A549 treated with RU486 at 1 μM for 4 hours (cell line): Measurements from ENCODE around the gene TCEAL4. TPM values are rescaled to one million over a fixed set of nuclear protein-coding genes. Genes with fewer than 3 reads are reported as not detected.

Experiments
- total RNA-seq: library from RNA; stranded (reverse); fragments of 200-300 nt; extraction: Qiagen RNA extraction; gene quantifications from 5 replicates; pipeline ENCODE4 v1.2.3, GENCODE V29; 2022; ENCODE audit warnings: low read depth

The TCEAL4 gene
- total RNA-seq = 109 to 166 TPM (median 116 TPM) in 5 replicates

DNA sequence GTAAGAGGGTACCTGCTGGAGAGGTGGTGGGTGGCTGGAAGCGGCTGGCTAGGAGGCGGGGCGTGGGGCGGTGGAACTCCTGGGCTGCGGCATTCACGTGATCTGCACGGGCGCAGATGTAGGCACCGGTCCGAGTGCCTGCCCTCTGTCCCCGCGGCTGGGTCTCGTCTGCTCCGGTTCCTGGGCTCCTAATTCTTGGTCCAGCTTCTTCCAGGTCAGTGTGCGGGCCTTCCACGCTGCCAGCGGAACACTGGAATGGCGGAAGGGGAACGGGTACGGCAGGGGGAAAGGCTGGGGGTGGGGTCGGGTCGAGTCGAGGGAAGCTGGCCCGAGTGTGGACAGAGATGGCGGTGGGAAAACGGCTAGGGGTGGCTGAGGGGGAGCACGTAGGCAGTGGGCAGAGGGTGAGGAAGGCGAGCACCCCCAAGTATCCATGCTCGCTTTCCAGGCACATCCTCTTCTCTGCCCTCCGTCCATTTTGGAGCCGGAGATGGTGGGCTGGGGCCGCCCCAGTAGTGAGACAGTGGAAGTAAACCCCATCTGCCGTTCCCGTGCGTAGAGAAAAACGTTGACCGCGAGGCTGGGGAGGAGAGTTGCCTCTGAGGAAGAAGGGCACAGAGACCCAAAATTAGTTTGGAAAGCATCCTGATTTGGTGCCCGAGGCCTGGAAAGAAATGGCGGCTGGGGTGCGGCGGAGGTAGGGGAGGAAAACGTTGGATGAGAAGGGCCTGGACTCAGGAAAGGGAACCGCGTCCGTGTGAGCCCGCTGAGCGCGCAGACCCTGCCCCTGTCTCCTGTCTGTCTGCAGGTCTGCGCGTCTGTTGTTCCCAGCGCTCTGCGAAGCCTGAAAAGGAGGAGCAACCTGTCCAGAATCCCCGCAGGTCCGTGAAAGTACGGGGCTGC is at the start of gene TCEAL4:
TCEAL4 (plus strand) TSS at position 105 of the 903 bp plus-strand sequence. CDS start 1,161 bp downstream, outside the sequence.

GRCh38 chrX:103607364-103608305 is 22.3 kb downstream of the TCEAL4 start, which contains the start of gene TCEAL3:
Gene TCEAL3 (plus strand): TSS chrX:103607963. CDS start chrX:103609065, 1,102 bp downstream.

GRCh38 chrX:103628386-103629317 is 43.3 kb downstream of the TCEAL4 start, which contains the start of gene TCEAL1:
Gene TCEAL1 (plus strand): TSS chrX:103628975. CDS start chrX:103629917, 942 bp downstream.

Other genes with a start within 250 kb of the TCEAL4 start
- 79.9 to 165 TPM (median 90.7 TPM) in 5 replicates for gene TCEAL9, start 229.0 kb upstream of the TCEAL4 start, total RNA-seq
- gene BEX3, start 209.0 kb upstream of the TCEAL4 start, total RNA-seq = 189 to 260 TPM (median 254 TPM) in 5 replicates
- gene RAB40A, start 66.0 kb upstream of the TCEAL4 start, total RNA-seq = not detected in 5 replicates
- gene TCEAL3, start 22.4 kb downstream of the TCEAL4 start, total RNA-seq = 15.4 to 24.3 TPM (median 19.7 TPM) in 5 replicates
- 36.1 to 50.0 TPM (median 41.7 TPM) in 5 replicates for gene TCEAL1, start 43.5 kb downstream of the TCEAL4 start, total RNA-seq
- 456 to 1,175 TPM (median 524 TPM) in 5 replicates for gene MORF4L2, start 101.2 kb downstream of the TCEAL4 start, total RNA-seq
- gene TMEM31, start 125.4 kb downstream of the TCEAL4 start, total RNA-seq = not detected in 5 replicates
- not detected in 5 replicates for gene PLP1, start 191.3 kb downstream of the TCEAL4 start, total RNA-seq
- gene RAB9B, start 246.7 kb downstream of the TCEAL4 start, total RNA-seq = 0.03 to 0.05 TPM (median 0.03 TPM) in 3 of 5 replicates, not detected in the others